ENCODE measurements around the gene USP8.
"Not testable (repeated sequence)": the region's sequence is repeated elsewhere in the genome, so short reads cannot be mapped to it uniquely, and the experiment has no call there.

Gene USP8

DNA sequence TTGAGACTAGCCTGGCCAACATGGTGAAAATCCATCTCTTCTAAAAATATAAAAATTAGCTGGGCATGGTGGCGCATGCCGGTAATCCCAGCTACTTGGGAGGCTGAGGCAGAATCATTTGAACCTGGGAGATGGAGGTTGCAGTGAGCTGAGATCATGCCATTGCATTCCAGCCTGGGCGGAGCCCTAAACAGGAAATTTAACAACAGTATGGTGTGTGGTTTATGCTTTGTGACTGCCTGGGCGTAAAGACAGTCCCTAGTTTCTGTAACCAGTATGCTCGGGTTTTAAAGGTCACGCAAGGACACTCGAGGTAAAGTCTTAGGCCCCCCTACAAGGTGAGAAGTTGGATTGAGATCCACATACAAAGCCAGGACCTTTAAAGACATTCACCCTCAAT, 78.9 kb downstream of the USP8 start:
- no peak for DNase-seq (ENCODE audit: low read depth)
- TF ChIP-seq CTCF (IDR thresholded peaks at IDR 0.05; ENCODE audit: low read length, missing control alignments), result no peak
- no peak overlapping the region for H3K4me3 ChIP-seq (replicated peaks; ENCODE audit: low read depth, low read length)

DNA sequence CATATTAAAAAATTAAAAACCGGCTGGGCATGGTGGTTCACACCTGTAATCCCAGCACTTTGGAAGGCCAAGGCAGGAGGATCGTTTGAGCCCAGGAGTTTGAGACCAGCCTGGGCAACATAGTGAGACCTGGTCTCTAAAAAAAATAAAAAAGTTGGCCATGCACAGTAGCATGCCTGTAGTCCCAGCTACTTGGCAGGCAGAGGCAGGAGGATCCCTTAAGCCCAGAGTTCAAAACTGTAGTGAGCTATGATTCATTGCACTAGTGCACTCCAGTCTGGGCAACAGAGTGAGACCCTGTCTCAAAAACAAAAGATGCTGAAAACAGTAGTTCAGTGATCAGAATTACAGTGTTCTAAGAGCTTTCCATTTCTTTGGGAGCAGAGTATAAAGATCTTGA, 81.5 kb downstream of the USP8 start:
- H3K4me3 ChIP-seq (replicated peaks; ENCODE audit: low read depth, low read length); DNase-seq (ENCODE audit: low read depth): not testable (repeated sequence)

DNA sequence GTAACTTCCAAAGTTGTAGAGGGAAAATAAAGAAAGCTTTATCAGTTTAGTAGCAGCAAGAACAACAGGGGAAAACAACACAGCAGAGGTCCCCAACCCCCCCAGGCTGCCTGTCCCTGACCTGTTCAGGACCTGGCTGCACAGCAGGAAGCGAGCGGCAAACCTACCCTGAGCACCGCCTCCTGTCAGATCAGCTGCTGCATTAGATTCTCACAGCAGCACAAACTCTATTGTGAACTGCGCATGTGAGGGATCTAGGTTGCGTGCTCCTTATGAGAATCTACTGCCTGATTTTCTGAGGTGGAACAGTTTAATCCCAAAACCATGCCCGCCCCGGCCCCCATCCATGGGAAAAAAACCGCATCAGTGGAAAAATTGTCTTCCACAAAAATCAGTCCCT, 81.9 kb downstream of the USP8 start:
- TF ChIP-seq CTCF (IDR thresholded peaks at IDR 0.05; ENCODE audit: low read length, missing control alignments), result no peak
- H3K4me3 ChIP-seq (replicated peaks; ENCODE audit: low read depth, low read length), result no peak overlapping the region
- no peak for DNase-seq (ENCODE audit: low read depth)

DNA sequence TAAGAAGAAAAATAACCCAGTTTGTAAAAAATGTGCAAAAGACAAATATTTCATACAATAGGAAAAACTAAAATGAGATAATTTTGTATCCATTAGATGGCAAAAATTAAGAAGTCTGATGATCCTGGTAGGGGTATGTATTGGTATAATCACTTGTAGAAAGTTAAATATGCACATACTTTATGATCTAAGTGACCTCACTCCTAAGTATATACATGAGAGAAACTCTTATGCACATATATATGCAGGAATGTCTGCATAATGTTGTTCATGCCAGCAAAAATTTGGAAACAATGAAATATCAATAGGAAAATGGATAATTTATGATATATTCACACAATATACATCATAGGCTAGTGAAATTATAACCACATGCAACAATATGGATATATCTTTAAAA, 88.8 kb downstream of the USP8 start:
- H3K4me3 ChIP-seq (replicated peaks; ENCODE audit: low read depth, low read length), result no peak overlapping the region
- no peak for TF ChIP-seq CTCF (IDR thresholded peaks at IDR 0.05; ENCODE audit: low read length, missing control alignments)

DNA sequence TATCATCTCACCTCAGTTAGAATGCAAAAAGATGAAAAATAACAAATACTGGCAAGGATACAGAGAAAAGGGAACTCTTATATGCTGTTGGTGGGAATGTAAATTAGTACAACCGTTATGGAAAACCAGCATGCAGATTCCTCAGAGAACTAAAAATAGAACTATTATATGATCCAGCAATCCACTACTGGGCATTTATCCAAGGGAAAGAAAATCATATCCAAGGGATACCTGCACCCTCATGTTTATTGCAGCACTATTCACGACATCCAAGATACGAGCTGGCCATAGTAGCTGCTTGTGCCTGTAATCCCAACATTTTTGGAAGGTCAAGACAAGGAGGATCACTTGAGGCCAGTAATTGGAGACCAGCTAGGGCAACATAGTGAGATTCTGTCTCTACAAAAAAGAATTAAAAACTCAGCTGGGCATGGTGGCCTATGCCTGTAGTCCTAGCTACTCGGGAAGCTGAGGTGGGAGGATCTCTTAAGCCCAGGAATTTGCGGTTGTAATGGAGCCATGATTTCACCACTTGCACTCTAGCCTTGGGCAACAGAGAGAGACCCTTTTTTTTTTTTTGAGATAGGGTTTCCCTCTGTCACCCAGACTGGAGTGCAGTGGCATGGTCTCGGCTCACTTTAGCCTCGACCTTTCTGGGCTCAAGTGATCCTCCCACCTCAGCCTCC, 95.7 kb downstream of the USP8 start:
- no peak overlapping the region for H3K4me3 ChIP-seq (replicated peaks; ENCODE audit: low read depth, low read length)
- DNase-seq (ENCODE audit: low read depth), result peak; percentile 12
- TF ChIP-seq CTCF (IDR thresholded peaks at IDR 0.05; ENCODE audit: low read length, missing control alignments), result no peak

More for the DNA sequence above, 88.8 kb downstream of the USP8 start:
- no peak for DNase-seq (ENCODE audit: low read depth)

DNA sequence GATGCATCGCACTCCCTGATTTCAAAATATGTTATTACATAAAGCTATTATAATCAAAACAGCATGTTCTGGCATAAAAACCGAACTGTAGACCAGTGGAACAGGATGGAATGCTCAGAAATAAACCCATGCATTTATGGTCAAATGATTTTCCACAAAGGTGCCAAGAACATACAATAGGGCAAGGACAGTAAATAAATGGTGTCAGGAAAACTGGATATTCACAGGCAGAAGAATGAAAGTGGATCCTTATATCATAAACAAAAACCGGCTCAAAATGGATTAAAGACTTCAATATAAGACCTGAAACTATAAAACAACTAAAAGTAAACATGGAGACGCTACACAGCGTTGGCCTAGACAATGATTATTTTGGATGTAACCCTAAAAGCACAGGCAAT, 99.6 kb downstream of the USP8 start:
- no peak for TF ChIP-seq CTCF (IDR thresholded peaks at IDR 0.05; ENCODE audit: low read length, missing control alignments)
- DNase-seq (ENCODE audit: low read depth), result peak; percentile 12
- no peak overlapping the region for H3K4me3 ChIP-seq (replicated peaks; ENCODE audit: low read depth, low read length)

GRCh38 chr15:50531163-50531562, 107.0 kb downstream of the USP8 start:
- no peak for DNase-seq (ENCODE audit: low read depth)
- TF ChIP-seq CTCF (IDR thresholded peaks at IDR 0.05; ENCODE audit: low read length, missing control alignments), result no peak
- no peak overlapping the region for H3K4me3 ChIP-seq (replicated peaks; ENCODE audit: low read depth, low read length)
